Measurements from ENCODE around the gene VAC14. TPM values are rescaled to one million over a fixed set of nuclear protein-coding genes. Genes with fewer than 3 reads are reported as not detected.

The VAC14 gene
- total RNA-seq, 1 donor from 2014 or later, result 38.1 TPM

GRCh38 chr16:70705056-70705455 lies 95.9 kb downstream of the VAC14 start:
- no peak for DNase-seq (ENCODE audit: extremely low spot score in 2 of 2)

GRCh38 chr16:70704586-70704985 lies 96.4 kb downstream of the VAC14 start:
- peak overlapping the region; percentile 94 for H3K27ac ChIP-seq
- peaks cover 91% of the 10 kb centered on the region for H3K4me1 ChIP-seq
- H3K36me3 ChIP-seq, result no peaks in the 10 kb centered on the region
- no peaks in the 10 kb centered on the region for H3K27me3 ChIP-seq
- H3K4me3 ChIP-seq, result no peak overlapping the region
- no peak for DNase-seq (ENCODE audit: extremely low spot score in 2 of 2)
- TF ChIP-seq CTCF (IDR thresholded peaks at IDR 0.05), result no peak
- no peak for TF ChIP-seq POLR2A (IDR thresholded peaks at IDR 0.05)
- TF ChIP-seq POLR2AphosphoS5 (IDR thresholded peaks at IDR 0.05; ENCODE audit: insufficient read depth in 1 of 2, low read depth in 1 of 2), result no peak
- intact Hi-C loops (cut with DNase I), result no loop called here
- H3K9me3 ChIP-seq, result no peaks in the 10 kb centered on the region

More at GRCh38 chr16:70705056-70705455, 95.9 kb downstream of the VAC14 start:
- Histone ChIP-seq H3K4me3 (no peak overlapping the region), H3K27me3 (no peaks in the 10 kb centered on the region), H3K4me1 (peaks cover 91% of the 10 kb centered on the region), H3K27ac (peak overlapping the region; percentile 94), H3K9me3 (no peaks in the 10 kb centered on the region), H3K36me3 (no peaks in the 10 kb centered on the region)
- intact Hi-C loops (cut with DNase I), result no loop called here
- TF ChIP-seq CTCF (IDR thresholded peaks at IDR 0.05), result no peak
- TF ChIP-seq POLR2A (IDR thresholded peaks at IDR 0.05), result no peak
- TF ChIP-seq POLR2AphosphoS5 (IDR thresholded peaks at IDR 0.05; ENCODE audit: insufficient read depth in 1 of 2, low read depth in 1 of 2), result no peak

- no peak for DNase-seq (ENCODE audit: extremely low spot score in 2 of 2)
- Histone ChIP-seq H3K27ac (peak overlapping the region; percentile 94), H3K36me3 (no peaks in the 10 kb centered on the region), H3K27me3 (no peaks in the 10 kb centered on the region), H3K9me3 (no peaks in the 10 kb centered on the region), H3K4me1 (peaks cover 93% of the 10 kb centered on the region), H3K4me3 (no peak overlapping the region)
- TF ChIP-seq CTCF (IDR thresholded peaks at IDR 0.05), result no peak
- no peak for TF ChIP-seq POLR2A (IDR thresholded peaks at IDR 0.05)
- no peak for TF ChIP-seq POLR2AphosphoS5 (IDR thresholded peaks at IDR 0.05; ENCODE audit: insufficient read depth in 1 of 2, low read depth in 1 of 2)
- intact Hi-C loops (cut with DNase I), result no loop called here
Measured at GRCh38 chr16:70703835-70704381, 97.0 kb downstream of the VAC14 start.

GRCh38 chr16:70703041-70703834 lies 97.7 kb downstream of the VAC14 start:
- no peaks in the 10 kb centered on the region for H3K9me3 ChIP-seq
- no peak for DNase-seq (ENCODE audit: extremely low spot score in 2 of 2)
- H3K4me3 ChIP-seq, result no peak overlapping the region
- peaks cover 100% of the 10 kb centered on the region for H3K4me1 ChIP-seq
- TF ChIP-seq POLR2A (IDR thresholded peaks at IDR 0.05) (peak in 1 of 2 donors; percentile 6), CTCF (IDR thresholded peaks at IDR 0.05) (peak in 1 of 3 experiments; percentile 58), POLR2AphosphoS5 (IDR thresholded peaks at IDR 0.05; ENCODE audit: insufficient read depth in 1 of 2, low read depth in 1 of 2) (peak; percentile 26 to 81)
- no peaks in the 10 kb centered on the region for H3K27me3 ChIP-seq
- peak overlapping the region; percentile 94 for H3K27ac ChIP-seq
- H3K36me3 ChIP-seq, result no peaks in the 10 kb centered on the region
- intact Hi-C loops (cut with DNase I), result no loop called here

- intact Hi-C loops (cut with DNase I), result no loop called here
- Histone ChIP-seq H3K36me3 (no peaks in the 10 kb centered on the region), H3K4me3 (no peak overlapping the region), H3K9me3 (no peaks in the 10 kb centered on the region), H3K4me1 (peaks cover 100% of the 10 kb centered on the region), H3K27ac (peak overlapping the region; percentile 94), H3K27me3 (no peaks in the 10 kb centered on the region)
- DNase-seq (ENCODE audit: extremely low spot score in 2 of 2), result no peak
- no peak for TF ChIP-seq POLR2AphosphoS5 (IDR thresholded peaks at IDR 0.05; ENCODE audit: insufficient read depth in 1 of 2, low read depth in 1 of 2)
- no peak for TF ChIP-seq CTCF (IDR thresholded peaks at IDR 0.05)
- TF ChIP-seq POLR2A (IDR thresholded peaks at IDR 0.05), result no peak
Measured at GRCh38 chr16:70702624-70703023, 98.3 kb downstream of the VAC14 start.

All from vagina (tissue), 2 donors.